ENCODE data around the gene RBP3.

GRCh38 chr10:47406548-47406869 is 58.3 kb downstream of the RBP3 start:
- TF ChIP-seq ATF3 (IDR thresholded peaks at IDR 0.05) (no peak), POLR2A (IDR thresholded peaks at IDR 0.05; ENCODE audit: borderline replicate concordance, extremely low read depth, insufficient read depth, insufficient read length) (no peak), CTCF (IDR thresholded peaks at IDR 0.05 in 2 of 3, conservative IDR thresholded peaks at IDR 0.05 in 1 of 3; ENCODE audit: borderline replicate concordance in 1 of 3, insufficient read depth in 1 of 3, low read depth in 2 of 3, low read length in 2 of 3) (no peak), ZNF274 (IDR thresholded peaks at IDR 0.05; ENCODE audit: low read depth, low read length) (no peak), RAD21 (IDR thresholded peaks at IDR 0.05; ENCODE audit: low read depth) (no peak), POLR2AphosphoS5 (IDR thresholded peaks at IDR 0.05; ENCODE audit: low read depth, low read length) (no peak), YY1 (IDR thresholded peaks at IDR 0.05; ENCODE audit: extremely low read depth, insufficient replicate concordance, low read depth, low read length) (no peak), SP1 (IDR thresholded peaks at IDR 0.05; ENCODE audit: low read depth) (no peak)
